Measurements from ENCODE around the gene MBD5.

Gene MBD5

GRCh38 chr2:148338541-148338940, 317.6 kb downstream of the MBD5 start:
- DNase-seq = no peak

GRCh38 chr2:148342086-148342485, 321.2 kb downstream of the MBD5 start:
- no peak for DNase-seq

GRCh38 chr2:148350199-148350598, 329.3 kb downstream of the MBD5 start:
- DNase-seq = no peak

- no peak for DNase-seq
Observed at GRCh38 chr2:148351437-148352143, 330.7 kb downstream of the MBD5 start.

- no peak for DNase-seq
Observed at GRCh38 chr2:148358375-148358774, 337.5 kb downstream of the MBD5 start.

- no peak for DNase-seq
Observed at GRCh38 chr2:148360662-148361061, 339.8 kb downstream of the MBD5 start.

GRCh38 chr2:148362144-148362796, 341.4 kb downstream of the MBD5 start:
- DNase-seq = no peak

GRCh38 chr2:148375214-148375613, 354.3 kb downstream of the MBD5 start:
- no peak for DNase-seq

GRCh38 chr2:148391324-148391723, 370.4 kb downstream of the MBD5 start:
- no peak for DNase-seq

GRCh38 chr2:148402786-148403185, 381.9 kb downstream of the MBD5 start:
- no peak for DNase-seq

- no peak for DNase-seq
Observed at GRCh38 chr2:148410899-148411298, 390.0 kb downstream of the MBD5 start.

- DNase-seq = no peak
Observed at GRCh38 chr2:148416248-148416647, 395.4 kb downstream of the MBD5 start.

GRCh38 chr2:148430101-148430500, 409.2 kb downstream of the MBD5 start:
- no peak for DNase-seq

GRCh38 chr2:148447877-148448276, 427.0 kb downstream of the MBD5 start:
- DNase-seq = no peak

- no peak for DNase-seq
Observed at GRCh38 chr2:148450531-148450930, 429.6 kb downstream of the MBD5 start.

- DNase-seq = no peak
Observed at GRCh38 chr2:148451046-148451445, 430.2 kb downstream of the MBD5 start.

GRCh38 chr2:148455791-148456190, 434.9 kb downstream of the MBD5 start:
- DNase-seq = no peak

GRCh38 chr2:148458171-148458570, 437.3 kb downstream of the MBD5 start:
- no peak for DNase-seq

- DNase-seq = no peak
Observed at GRCh38 chr2:148459377-148459778, 438.5 kb downstream of the MBD5 start.

GRCh38 chr2:148461876-148462275, 441.0 kb downstream of the MBD5 start:
- DNase-seq = no peak

GRCh38 chr2:148475626-148476025, 454.7 kb downstream of the MBD5 start:
- no peak for DNase-seq

GRCh38 chr2:148479398-148479797, 458.5 kb downstream of the MBD5 start:
- DNase-seq = no peak

GRCh38 chr2:148483665-148484064, 462.8 kb downstream of the MBD5 start:
- DNase-seq = no peak

- no peak for DNase-seq
Observed at GRCh38 chr2:148484066-148484465, 463.2 kb downstream of the MBD5 start.

GRCh38 chr2:148486655-148487054, 465.8 kb downstream of the MBD5 start:
- DNase-seq = no peak

Measured in COR-L47 (cell line).